Brain pericyte (primary cell): ENCODE results near the gene CWC22.
"Not testable (repeated sequence)": the region's sequence is repeated elsewhere in the genome, so short reads cannot be mapped to it uniquely, and the experiment has no call there.

Experiments
- DNase-seq: peaks from one replicate; pipeline ENCODE4 v3.0.0-alpha.2; 2012; ENCODE audit warnings: low read depth, low spot score

The CWC22 gene

DNA sequence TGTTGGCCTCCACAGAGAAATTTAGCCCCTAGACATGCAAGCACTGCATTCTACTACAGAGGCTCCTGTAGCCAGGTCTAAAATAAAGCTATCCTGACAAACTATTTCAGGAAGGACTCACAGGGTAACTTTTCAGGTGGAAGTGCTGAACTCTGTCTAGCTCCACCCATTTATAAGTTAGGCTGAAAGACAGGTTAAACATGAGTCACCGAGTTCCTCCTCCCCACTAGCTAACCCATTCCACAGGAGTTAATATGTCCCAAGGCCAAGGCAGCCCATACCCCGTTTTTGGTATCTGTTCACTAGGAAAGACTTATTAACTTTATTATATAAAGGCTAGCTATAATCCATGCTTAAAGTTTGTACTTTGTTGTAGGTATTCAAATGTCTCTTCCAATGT is 3.5 kb downstream of the CWC22 start:
- DNase-seq: no peak

DNA sequence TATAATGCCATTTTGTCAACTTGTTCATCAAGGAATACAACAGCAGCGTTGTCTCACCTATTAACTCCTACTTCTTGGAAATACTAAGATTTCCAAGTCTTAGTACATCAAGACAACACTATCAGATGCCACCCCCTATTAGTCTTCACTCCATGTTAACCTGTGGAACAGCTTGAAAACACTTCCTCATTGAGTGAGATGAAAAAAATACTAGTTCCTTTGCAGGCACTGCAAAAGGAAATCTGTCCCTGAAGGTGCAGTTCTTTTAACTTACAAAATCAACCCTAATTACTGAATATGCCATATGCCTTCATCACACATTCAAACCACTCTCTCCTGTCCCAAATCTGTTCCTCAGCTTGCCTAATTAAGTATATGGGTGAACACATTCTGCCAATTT is 4.0 kb downstream of the CWC22 start:
- DNase-seq: no peak

DNA sequence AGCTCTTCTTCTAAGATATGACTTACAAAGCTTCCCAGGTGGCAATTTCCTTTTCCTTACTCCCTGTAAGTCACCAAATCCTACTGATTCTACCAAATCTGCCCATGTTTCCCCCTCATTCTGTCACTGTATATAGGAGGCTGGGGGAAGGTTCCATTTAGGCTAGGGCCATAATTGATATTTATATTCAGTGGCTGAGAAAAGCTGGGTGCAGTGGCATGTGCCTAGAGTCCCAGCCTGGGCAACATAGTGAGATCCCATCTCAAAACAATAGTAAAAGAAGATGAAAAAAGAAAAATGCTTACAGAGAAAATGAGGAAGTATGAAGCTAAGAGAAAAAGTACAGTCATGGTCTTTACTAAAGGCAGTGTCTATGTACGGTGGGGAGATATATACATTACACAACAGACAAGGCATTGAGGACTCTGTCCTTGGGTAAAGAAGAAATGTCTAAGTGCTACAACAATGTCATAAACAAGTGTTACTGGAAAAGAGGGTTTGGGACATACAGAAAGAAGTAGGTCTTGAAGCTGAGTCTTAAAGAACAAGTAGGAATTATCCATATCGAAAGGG is 4.8 kb downstream of the CWC22 start:
- DNase-seq: no peak

DNA sequence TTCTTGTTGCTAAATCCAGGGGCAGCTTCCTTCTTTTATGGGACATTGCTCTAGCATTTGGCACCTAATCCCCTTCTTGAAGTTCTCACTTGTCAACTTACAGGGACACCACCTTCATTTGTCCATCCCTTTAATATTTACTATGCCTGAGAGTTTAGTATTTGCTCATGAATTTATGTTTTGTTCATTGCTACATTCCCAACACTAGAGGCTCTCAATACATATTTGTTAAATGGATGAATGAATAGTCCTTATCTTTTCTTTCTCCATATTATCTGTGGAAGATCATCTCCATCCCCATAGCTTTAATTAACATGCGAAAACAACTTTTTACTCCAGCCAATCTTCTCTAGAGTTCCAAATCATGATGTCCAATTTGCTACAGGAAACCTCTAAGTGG is 5.4 kb downstream of the CWC22 start:
- no peak for DNase-seq

DNA sequence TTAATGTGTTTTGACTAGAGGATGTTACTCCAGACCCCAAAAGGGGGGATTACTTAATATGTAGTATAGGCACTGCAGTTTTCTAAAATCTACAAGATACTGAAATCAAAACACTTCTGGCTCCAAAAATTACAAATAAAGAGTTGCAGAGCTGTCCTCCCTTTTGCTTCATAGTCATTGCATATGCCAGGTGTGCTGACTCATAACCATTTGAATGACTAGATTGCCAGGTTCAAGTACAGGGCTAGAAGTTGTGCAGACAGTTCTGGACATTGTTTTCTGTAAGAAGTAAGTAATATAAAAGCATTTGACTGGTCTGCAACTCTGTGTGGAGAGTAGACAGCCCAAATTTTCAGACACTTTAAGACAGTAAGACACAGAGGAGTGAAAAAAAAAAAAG is 6.7 kb downstream of the CWC22 start:
- DNase-seq: no peak

DNA sequence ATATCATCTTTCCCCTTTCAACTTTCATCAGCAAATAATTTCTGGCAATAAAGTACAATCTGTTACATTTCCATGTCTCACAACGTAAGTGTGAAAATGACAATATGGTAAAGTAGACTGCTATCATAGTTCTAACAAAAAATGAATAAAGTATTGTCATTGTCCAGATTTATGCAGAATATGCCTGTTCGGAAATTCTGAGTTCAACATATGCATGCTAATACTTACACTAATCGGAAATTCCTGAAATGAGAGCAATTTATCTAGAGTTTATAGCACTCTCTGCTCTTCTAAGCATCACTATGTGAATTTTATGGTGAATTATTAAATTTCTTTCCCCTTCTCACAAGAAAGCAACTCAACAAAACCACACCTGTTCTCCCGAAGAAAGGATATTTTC is 8.1 kb downstream of the CWC22 start:
- no peak for DNase-seq

DNA sequence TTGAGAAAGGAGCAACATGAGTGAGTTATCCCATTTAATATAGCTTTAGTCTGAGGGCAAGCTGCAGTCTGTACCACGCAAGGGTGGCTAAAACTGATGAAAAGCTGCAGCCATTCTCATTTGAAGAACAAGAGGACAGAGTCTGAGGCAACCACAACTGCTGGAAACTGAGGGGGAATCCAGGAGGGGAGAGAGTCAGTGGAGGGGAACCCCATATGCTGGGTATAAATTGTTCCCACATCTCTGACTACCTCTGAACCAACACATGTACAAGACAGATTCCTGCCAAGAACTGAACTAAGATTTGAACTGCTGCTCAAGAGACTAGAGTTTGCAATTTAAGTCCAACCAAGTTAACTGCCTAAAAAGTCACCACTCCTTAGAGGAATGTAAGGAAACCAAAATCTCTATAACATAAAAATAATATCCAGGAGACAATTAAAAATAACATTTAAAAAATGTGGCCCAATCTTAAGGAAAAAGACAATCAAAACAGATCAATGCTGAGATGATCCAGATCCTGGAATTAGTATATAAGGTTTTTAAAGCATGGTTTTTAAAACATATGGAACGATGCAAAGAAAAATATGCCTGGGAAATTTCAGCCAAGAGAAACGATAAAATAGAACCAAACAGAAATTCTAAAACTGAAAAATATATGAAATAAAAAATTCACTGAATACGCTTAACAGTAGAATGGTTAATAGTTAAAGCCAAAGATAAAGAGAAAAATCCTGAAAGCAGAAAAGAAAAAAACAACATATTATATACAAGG is 11.2 kb downstream of the CWC22 start:
- no peak for DNase-seq

DNA sequence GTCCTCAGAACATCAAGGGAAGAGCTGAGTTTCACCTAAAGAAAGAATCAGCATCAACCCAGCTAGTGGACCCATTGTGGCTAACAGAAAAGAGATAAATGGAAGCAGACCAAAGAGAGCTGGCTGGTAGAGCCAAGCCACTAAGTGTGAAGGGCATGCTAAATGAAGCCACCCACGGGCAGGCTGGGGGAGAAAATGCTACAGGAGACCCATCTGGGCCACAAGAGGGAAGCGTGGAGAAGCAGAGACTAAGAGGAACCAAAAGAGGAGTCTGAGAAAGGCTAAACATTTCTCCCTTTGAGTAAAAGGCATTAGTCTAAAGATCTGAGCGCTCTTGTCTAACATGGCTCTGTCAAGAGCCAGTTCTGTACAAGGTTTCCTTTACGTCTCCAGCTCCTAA is 15.8 kb downstream of the CWC22 start:
- DNase-seq: no peak

DNA sequence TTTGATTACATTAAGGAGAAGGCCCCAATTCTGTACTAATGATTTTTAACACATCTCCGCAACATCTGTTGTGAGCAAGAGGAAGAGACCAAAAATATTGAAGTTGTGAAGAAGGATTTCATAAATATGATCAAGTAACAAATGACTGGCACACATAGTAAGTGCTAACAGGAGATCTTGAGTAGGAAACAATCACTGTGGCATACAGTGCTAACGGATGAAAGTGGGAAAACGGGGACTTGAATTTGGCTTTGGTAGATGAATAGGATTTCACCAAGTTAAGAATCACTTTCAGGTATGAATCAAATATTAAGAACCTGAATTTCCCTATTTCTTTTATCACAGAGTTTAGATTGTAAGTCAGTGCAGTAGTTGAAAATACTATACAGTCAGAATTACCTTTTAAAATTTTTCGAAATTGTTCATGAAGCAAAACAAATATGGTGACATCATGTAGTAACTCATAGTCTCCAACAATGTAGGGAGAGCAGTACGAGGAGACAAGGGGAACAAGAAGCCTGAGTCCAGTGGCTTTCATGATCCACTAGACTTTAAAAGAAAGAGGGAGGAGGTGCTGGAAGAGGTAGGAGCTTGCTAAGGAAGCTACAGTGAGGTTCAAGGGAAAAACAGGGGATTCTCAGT is 16.3 kb downstream of the CWC22 start:
- no peak for DNase-seq

DNA sequence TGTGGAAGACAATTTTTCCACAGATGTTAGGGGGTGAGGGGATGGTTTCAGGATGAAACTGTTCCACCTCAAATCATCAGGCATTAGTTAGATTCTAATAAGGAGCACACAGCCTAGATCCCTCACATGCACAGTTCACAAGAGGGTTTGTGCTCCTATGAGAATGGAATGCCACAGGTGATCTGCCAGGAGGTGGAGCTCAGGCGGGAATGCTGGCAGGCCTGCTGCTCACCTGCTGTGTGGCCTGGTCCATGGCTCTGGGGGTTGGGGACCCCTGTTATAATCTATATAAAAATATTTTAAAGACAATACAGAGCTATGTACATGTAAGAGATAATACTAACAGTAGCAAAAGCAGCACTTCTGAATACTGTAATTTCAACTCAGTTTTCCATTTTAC is 19.2 kb downstream of the CWC22 start:
- no peak for DNase-seq

DNA sequence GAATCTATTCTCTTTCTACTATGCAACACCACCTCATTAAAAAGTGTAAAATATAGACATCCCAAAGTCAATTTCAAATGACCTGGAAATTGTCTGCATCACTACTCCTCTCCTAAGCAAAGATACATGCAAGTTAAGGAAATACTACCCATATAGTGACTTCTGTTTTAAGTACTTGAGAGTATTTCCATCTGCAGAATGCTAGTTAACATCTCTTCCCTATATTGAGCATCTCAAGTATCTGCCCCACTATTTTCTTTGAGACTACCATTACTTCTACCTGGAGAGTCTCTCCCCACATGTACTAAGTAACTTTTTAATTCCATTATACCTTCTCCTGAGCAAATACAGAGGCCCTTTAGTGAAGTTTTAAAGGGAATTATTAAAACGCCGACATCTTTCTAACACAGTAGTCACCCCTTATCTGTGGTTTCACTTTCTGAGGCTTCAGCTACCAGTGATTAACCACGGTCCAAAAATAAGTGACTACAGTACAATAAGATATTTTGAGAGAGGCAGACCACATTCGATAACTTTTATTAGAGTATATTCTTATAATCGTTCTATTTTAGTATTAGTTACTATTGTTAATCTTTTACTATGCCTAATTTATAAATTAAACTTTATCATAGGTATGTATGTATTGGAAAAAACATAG is 21.8 kb downstream of the CWC22 start:
- DNase-seq: no peak

DNA sequence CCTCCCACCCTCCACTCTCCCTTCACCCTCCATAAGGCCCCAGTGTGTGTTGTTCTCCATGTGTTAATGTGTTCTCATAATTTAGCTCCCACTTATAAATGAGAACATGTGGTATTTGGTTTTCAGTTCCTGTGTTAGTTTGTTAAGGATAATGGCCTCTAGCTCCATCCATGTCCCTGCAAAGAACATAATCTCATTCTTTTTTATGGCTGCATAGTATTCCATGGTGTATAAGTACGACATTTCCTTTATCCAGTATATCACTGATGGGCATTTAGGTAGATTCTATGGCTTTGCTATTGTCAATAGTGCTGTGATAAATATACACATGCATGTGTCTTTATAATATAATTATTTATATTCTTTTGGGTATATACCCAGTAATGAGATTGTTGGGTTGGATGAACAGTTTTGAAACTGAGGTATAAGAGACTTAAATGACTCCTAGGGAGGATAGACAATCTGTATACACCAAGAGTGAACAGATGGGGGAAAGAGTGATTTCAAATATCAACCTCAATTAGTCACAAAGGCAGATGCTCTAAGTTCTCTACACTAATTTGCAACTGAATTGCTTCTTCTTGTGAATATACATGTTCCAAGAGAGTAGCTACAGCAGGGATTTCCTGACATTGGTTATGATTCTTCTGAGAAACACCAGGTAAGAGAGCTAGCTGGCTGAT is 23.7 kb downstream of the CWC22 start:
- no peak for DNase-seq

DNA sequence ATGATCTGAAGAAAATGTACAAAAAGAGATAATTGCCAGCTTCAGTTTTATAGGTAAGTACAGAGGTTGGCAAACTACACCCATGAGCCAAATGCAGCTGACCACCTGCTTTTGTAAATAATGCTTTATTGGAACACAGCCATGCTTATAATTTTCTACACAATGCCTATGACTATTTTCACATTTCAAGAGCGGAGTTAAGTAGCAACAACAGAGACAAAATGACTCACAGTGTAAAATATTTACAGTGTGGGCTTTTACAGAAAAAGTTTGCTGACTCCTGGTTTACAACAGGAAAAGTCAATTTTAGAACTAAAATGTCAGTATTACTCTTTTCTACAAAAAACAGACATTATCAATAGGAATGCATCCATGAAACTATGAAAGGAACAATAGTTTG is 26.0 kb downstream of the CWC22 start:
- no peak for DNase-seq

DNA sequence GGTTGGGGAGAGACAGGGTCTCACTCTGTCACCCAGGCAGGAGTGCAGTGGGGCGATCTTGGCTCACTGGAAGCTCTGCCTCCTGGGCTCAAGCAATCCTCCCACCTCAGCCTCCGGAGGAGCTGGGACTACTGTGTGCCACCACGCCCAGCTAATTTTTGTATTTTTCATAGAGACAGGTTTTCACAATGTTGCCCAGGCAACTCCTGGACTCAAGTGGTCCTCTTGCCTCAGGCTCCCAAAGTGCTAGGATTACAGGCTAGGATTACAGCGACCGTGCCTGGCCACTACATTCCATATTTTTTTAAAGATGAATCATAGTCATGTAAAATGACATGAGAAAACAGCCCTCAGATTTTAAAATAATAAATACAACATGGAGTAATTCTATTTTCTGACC is 32.3 kb downstream of the CWC22 start:
- DNase-seq: no peak

DNA sequence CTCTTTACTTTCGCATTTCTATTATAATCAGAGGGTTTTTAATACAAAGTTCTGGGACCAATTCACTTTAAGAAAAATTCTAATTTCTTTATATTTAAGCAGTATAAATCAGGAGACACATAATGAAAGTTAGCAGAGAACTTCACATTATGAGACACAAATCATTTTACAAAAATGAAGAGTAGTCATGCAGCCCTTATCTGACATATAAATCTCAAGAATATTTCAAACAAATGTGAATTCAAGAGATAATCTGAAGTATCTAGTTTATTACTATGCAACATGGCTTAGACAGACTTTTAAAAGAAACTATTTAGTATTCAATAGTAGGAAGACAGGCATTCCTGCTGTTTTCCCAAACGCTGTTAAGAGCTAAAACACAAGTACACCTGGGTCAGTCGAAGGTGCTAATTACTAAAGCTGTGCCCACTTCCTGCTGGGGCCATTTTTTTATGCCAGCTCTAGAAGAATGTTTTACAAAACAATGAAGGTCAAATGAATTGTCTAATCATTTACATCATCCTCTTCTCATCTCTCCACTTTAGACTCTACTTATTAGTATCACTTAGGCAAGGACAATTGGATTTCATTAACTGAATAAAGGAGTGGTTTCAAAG is 40.2 kb downstream of the CWC22 start:
- no peak for DNase-seq

DNA sequence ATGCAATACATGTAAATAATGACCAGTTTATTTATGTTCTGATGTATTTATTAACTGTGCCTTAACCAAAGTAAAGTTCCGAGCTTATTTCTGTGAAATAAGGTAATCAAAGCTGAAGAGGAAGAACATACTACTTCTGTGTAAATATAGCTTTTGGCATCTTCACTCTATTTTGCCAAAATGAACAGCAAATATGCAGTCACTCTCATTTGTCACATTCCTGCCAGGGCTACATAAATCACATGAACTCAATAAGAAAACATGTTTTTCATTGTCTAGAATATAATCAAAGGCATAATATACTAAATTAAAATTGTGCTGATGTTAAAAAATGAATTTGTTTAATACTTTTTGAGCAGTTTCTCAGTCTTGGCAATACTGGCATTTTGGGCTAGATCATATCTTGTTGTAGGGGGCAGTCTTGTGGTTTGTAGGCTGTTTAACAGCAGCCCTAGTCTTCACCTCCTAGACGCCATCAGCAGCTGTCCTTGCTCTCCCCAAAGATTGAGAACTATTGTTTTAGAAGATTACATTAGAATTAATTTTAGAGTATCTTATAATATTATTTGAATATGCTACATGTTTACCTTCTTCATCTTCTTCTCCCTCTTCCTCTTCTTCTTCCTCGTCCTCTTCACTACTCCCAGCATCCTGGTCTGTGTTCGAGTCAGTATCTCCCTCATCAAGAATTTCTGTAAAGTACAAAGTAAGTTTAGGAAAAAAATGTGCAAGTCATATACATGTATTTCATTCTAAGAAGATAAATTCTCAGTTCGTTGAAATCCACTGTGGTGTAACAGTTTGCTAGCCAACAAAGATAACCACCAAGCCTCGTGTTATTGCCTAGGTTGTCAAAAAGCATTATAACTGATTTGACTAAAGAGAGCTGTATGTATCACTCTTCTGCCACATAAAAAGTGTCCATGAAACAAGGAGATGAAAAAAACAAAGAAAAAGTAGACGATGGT is 41.5 kb downstream of the CWC22 start:
- DNase-seq: no peak

DNA sequence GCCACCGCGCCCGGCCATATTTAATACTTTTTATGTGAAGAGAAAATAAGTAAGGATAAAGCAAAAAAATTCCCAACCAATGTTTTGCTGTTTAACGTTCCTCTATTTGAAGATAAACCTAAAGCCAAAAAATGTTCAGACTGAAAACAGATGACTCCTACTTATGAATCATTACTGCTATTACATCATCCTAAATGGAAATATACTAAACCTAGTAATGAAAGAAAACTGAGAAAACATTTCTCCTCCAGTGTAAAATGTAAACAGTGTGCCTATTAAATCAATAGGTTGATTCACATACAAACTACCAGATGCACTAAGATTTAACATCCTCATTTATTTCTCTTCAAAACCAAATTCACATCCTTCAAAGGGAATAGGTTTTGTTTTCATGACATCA is 43.5 kb downstream of the CWC22 start:
- DNase-seq: peak; percentile 11

DNA sequence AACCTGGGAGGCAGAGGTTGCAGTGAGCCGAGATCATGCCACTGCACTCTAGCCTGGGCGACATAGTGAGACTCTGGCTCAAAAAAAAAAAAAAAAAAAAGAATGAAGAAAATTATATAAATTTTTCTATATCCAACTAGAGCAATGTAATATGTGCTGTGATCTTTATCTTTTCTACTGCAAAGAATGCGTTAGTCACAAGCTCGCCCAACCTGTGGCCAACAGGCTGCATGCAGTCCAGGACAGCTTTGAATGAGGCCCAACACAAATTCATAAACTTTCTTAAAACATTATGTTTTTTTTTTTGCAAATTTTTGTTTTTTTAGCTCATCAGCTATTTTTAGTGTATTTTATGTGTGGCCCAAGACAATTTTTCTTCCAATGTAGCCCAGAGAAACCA is 48.8 kb downstream of the CWC22 start:
- not testable (repeated sequence) for DNase-seq

DNA sequence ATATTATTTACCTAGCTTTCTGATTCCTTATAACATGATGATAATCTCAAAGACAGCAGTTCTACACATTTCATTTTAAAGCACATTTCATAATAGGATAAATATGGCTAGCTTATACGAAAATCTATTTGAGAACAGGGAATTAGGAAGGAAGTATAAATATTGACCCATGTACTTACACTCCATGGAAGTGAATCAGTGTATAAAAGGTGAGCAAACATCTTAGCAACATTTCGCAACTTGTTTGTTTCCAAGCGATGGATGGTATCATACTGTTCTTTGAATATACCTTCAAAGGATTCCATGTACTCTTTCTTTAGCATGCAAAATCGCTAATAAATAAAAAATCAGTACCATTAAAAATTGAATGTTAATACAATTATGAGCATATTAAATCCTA is 53.1 kb downstream of the CWC22 start:
- no peak for DNase-seq

DNA sequence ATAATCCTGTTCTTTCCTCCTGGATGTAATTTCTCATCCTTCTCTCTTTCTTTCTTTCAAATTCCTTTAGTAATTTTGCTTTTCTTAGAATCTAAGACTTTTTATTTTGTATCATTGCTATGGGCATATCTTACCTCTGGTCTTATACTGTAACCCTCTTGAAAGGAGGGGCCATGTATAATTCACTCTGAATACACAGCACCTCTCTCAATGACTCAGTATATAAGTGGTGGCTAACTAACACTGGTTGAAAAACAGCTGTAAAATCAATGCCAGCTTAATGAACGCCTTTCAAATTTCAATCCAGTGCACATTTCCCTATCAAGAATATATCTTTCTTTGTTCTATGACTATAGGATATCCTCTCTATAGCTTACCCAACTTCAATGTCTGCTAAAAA is 53.7 kb downstream of the CWC22 start:
- no peak for DNase-seq

DNA sequence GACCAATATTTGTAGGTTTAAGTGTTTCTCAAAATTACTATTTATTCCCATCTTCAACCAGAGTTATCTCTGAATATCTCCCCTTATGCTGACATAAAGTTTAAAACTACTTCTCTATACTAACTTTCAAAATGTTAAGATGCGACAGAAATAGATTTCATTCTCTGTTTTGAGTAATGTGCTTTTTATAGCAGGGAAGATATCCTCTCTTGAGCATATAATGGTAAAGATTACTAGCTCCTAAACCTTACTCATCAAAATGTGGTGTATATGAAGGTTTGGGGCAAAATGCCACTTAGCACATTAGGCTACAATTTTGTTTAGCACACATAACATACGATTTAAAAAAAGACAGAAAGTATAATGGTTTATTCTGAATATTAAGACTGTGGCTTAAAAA is 54.4 kb downstream of the CWC22 start:
- DNase-seq: no peak
